Measurements from ENCODE around the gene ZBED4. TPM values are rescaled to one million over a fixed set of nuclear protein-coding genes. Genes with fewer than 3 reads are reported as not detected.

The ZBED4 gene
- total and polyA plus RNA-seq, 12 donors: 2.6 to 5.9 (median 4.2) TPM

DNA sequence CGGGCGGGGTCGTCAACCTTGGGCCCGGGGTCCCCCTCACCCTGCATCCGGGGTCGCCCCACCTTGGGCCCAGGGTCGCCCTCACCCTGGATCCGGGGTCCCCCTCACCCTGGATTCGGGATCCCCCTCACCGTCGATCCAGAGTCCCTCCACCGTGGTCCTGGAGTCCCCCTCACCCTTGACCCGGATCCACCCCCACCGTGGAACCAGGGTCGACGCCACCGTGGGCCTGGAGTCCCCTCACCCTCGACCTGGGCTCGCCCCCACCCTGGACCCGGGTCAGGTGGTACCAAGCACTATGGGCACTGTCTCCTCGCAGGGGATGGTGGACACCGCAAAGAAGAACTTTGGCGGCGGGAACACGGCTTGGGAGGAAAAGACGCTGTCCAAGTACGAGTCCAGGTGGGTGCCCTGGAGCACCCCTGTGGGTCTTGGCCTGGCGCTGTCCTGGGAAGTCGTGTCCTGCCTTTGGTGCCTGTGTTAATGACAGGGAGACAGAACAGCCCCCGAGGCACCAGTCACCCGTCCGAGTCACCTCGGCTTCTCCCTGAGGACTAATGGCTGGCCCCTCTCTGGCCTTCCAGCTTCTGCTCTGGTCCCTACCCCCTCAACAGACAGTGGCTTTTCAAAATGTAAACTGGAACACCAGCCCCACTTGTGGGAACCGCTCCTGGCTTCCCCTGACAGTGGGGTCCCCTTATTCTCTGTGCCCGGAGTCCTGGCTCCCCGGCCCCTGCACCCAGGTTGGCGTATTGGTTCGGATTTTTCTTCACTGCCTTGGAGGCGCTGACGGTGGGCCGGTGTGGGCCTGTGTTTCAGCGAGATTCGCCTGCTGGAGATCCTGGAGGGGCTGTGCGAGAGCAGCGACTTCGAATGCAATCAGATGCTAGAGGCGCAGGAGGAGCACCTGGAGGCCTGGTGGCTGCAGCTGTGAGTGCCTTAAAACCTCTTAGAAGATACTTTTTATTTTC is 65.6 kb downstream of the ZBED4 start:
- 39 to 42% methylated on average over 41 to 47 of the region's 47 CpGs for whole genome bisulfite sequencing, 2 donors
- DNase-seq (no peak), ATAC-seq (peak in 1 of 8 donors; percentile 1)
- intact Hi-C loops (cut with DNase I): loop anchor here in 8 of 10 donors (1.0 to 10.0 kb wide), 9 partner anchors 41 to 154 kb away; partner anchors contain the start of genes PIM3 (in 1 of the 8) and ZBED4 (in 1 of the 8)
- H3K27me3 ChIP-seq: no peaks in the 10 kb centered on the region
- TF ChIP-seq, protein P1, sequence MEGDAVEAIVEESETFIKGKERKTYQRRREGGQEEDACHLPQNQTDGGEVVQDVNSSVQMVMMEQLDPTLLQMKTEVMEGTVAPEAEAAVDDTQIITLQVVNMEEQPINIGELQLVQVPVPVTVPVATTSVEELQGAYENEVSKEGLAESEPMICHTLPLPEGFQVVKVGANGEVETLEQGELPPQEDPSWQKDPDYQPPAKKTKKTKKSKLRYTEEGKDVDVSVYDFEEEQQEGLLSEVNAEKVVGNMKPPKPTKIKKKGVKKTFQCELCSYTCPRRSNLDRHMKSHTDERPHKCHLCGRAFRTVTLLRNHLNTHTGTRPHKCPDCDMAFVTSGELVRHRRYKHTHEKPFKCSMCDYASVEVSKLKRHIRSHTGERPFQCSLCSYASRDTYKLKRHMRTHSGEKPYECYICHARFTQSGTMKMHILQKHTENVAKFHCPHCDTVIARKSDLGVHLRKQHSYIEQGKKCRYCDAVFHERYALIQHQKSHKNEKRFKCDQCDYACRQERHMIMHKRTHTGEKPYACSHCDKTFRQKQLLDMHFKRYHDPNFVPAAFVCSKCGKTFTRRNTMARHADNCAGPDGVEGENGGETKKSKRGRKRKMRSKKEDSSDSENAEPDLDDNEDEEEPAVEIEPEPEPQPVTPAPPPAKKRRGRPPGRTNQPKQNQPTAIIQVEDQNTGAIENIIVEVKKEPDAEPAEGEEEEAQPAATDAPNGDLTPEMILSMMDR (IDR thresholded peaks at IDR 0.05): no peak
- H3K4me3 ChIP-seq: peak overlapping the region; percentile 83 to 97 (median 88)
- H3K9me3 ChIP-seq: no peaks in the 10 kb centered on the region
- peaks cover 8 to 25% (median 20%) of the 10 kb centered on the region in 9 donors for H3K4me1 ChIP-seq
- H3K27ac ChIP-seq: peak overlapping the region in 9 of 10 donors; percentile 68 to 98 (median 92)
- H3K36me3 ChIP-seq: peaks cover 0 to 44% (median 12%) of the 10 kb centered on the region in 9 donors

DNA sequence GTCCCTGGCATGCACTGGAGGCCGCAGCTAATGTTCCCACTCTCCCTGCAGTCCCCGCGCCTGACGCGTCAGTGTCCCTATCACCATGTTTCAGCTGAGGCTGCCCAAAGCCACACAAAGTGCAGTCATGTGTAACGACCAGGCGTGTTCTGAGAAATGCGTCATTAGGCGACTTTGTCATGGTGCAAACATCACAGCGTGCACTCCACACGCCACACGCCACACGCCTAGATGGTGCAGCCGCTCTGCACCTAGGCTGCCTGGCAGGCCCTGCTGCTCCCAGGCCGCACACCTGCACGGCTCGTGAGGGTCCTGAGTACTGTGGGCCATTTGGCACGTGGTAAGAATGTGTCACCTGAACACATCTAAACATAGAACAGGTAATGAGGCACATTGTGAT is 67.2 kb downstream of the ZBED4 start:
- 97% methylated on average over 18 of the region's 18 CpGs for WGBS, 2 donors
- no peaks in the 10 kb centered on the region for H3K9me3 ChIP-seq
- no peaks in the 10 kb centered on the region for H3K27me3 ChIP-seq
- no peak for ATAC-seq
- H3K4me1 ChIP-seq: peaks cover 8 to 29% (median 20%) of the 10 kb centered on the region in 9 donors
- TF ChIP-seq, protein P1 (IDR thresholded peaks at IDR 0.05): no peak
- intact Hi-C loops (cut with DNase I): loop anchor here in 2 of 10 donors (10.0 kb wide), 2 partner anchors 74 to 274 kb away; no protein-coding TSS in a partner anchor
- no peak overlapping the region for H3K27ac ChIP-seq
- H3K4me3 ChIP-seq: no peak overlapping the region
- DNase-seq: no peak
- peaks cover 0 to 53% (median 12%) of the 10 kb centered on the region in 9 donors for H3K36me3 ChIP-seq

DNA sequence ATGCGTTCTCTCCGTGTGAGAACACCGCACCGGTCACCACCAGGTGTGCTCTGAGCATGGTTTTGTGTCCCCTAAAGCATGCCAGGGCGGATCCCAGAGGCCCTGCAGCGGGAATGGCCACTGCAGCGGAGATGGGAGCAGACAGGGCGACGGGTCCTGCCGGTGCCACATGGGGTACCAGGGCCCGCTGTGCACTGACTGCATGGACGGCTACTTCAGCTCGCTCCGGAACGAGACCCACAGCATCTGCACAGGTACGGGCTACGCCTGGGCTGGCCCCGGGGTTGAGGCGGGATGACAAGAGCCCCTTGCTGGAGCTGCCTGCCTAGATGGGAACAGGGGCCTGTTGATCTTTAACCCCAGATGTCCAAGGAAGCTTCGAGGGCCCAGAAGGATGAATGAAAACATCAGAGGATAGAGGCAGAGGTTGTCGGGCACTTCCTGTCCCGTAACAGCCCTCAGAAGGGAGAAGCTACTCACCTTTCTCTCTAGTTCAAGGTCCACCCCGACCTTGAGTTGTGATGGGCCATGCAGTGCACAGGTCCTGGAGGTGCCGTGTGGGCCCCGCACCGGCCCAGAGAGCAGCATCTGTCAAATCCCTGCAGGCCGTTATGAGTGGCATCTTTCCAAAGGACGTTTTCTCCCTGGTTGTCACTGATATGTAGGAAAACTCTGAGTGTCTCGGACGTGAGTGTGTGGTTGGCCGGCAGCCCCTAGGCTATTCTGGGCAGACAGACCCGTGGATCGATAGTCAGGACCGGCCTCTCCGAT is 68.0 kb downstream of the ZBED4 start:
- intact Hi-C loops (cut with DNase I): loop anchor here in 2 of 10 donors (10.0 kb wide), 2 partner anchors 73 to 273 kb away; no protein-coding TSS in a partner anchor
- WGBS, 2 donors: 90 to 92% methylated on average over 35 of the region's 35 CpGs
- Histone ChIP-seq H3K36me3 (peaks cover 0 to 58% (median 12%) of the 10 kb centered on the region in 9 donors), H3K27ac (no peak overlapping the region), H3K4me1 (peaks cover 8 to 34% (median 20%) of the 10 kb centered on the region in 9 donors), H3K27me3 (no peaks in the 10 kb centered on the region), H3K4me3 (no peak overlapping the region), H3K9me3 (no peaks in the 10 kb centered on the region)
- TF ChIP-seq, protein P1 (IDR thresholded peaks at IDR 0.05): no peak
- DNase-seq (no peak), ATAC-seq (no peak)

DNA sequence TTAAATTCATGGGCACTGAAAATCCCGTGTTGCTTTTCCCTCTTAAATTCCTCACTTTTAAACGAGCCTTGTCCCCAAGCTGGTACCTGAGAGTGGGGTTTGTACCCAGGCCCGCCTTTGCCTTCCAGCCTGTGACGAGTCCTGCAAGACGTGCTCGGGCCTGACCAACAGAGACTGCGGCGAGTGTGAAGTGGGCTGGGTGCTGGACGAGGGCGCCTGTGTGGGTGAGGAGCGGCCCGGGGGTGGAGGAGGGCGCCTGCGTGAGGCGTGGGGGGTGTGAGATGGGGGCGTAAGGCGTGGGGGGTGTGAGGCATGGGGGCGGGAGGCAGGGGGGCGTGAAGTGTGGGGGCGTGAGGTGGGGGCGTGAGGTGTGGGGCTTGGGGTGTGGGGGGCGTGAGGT is 68.8 kb downstream of the ZBED4 start:
- no peaks in the 10 kb centered on the region for H3K9me3 ChIP-seq
- H3K4me1 ChIP-seq: peaks cover 2 to 30% (median 12%) of the 10 kb centered on the region in 9 donors
- no peak overlapping the region for H3K4me3 ChIP-seq
- no peak overlapping the region for H3K27ac ChIP-seq
- ATAC-seq (no peak), DNase-seq (no peak)
- peaks cover 0 to 62% (median 12%) of the 10 kb centered on the region in 9 donors for H3K36me3 ChIP-seq
- TF ChIP-seq, protein P1 (IDR thresholded peaks at IDR 0.05): no peak
- WGBS, 2 donors: 96 to 97% methylated on average over 21 to 22 of the region's 22 CpGs
- H3K27me3 ChIP-seq: no peaks in the 10 kb centered on the region
- intact Hi-C loops (cut with DNase I): loop anchor here in 2 of 10 donors (10.0 kb wide), 2 partner anchors 72 to 272 kb away; no protein-coding TSS in a partner anchor
